Fibroblast of lung (primary cell): ENCODE measurements around the gene FKBP15. TPM values are rescaled to one million over a fixed set of nuclear protein-coding genes. Genes with fewer than 3 reads are reported as not detected.
"Not testable (repeated sequence)": the region's sequence is repeated elsewhere in the genome, so short reads cannot be mapped to it uniquely, and the experiment has no call there.

Experiments used
- DNase-seq, 2 donors: peaks; one replicate each; pipeline versions ENCODE4 v3.0.0 to v3.0.0-alpha.2; 2010; ENCODE audit warnings: low read depth in 2 of 2
- H2AFZ ChIP-seq: 2 replicates; pipeline ENCODE4 v1.5.1; 2012; ENCODE audit warnings: low read length, control low read depth, inconsistent platforms
- H3K27ac ChIP-seq: 2 replicates; pipeline ENCODE4 v1.5.1; 2011; ENCODE audit warnings: low read length, control low read depth; ENCODE audit not compliant: insufficient read depth
- H3K27me3 ChIP-seq: 2 replicates; pipeline ENCODE4 v1.5.1; 2011; ENCODE audit warnings: mild to moderate bottlenecking, low read length; ENCODE audit not compliant: control insufficient read depth, insufficient read depth
- H3K36me3 ChIP-seq: 2 replicates; pipeline ENCODE4 v1.5.1; 2011; ENCODE audit warnings: low read length; ENCODE audit not compliant: control insufficient read depth, insufficient read depth
- H3K4me1 ChIP-seq: 2 replicates; pipeline ENCODE4 v1.5.1; 2011; ENCODE audit warnings: low read length; ENCODE audit not compliant: control insufficient read depth, insufficient read depth; ENCODE audit errors: extremely low read depth
- H3K4me2 ChIP-seq: 2 replicates; pipeline ENCODE4 v1.5.1; 2011; ENCODE audit warnings: low read length, control low read depth; ENCODE audit not compliant: insufficient read depth; ENCODE audit errors: extremely low read depth
- H3K4me3 ChIP-seq, 4 experiments: fragments of 200-600 bp in 1 of 4; sonication (generic) in 1 of 4; replicated peaks in 1 of 4; 2 replicates each; pipeline ENCODE4 v1.5.1; 2011 to 2016; ENCODE audit warnings: low read length in 4 of 4, low read depth in 3 of 4, mild to moderate bottlenecking in 3 of 4, control low read depth in 2 of 4, inconsistent platforms in 1 of 4, mixed read lengths in 1 of 4; ENCODE audit not compliant: insufficient read depth in 1 of 4; ENCODE audit errors: control extremely low read depth in 1 of 4
- H3K79me2 ChIP-seq: 2 replicates; pipeline ENCODE4 v1.5.1; 2012; ENCODE audit warnings: mild to moderate bottlenecking, low read length, inconsistent platforms; ENCODE audit not compliant: control insufficient read depth, insufficient read depth
- H3K9ac ChIP-seq: 2 replicates; pipeline ENCODE4 v1.5.1; 2011; ENCODE audit warnings: mild to moderate bottlenecking, low read length, control low read depth; ENCODE audit not compliant: insufficient read depth
- H3K9me3 ChIP-seq: 2 replicates; pipeline ENCODE4 v1.5.1; 2012; ENCODE audit warnings: low read depth, low read length; ENCODE audit not compliant: control insufficient read depth, insufficient read depth
- H4K20me1 ChIP-seq: 2 replicates; pipeline ENCODE4 v1.5.1; 2011; ENCODE audit warnings: low read length; ENCODE audit not compliant: control insufficient read depth, insufficient read depth; ENCODE audit errors: extremely low read depth
- CTCF ChIP-seq, 2 donors: IDR thresholded peaks in 1 of 2; conservative IDR thresholded peaks in 1 of 2; 1 replicate in 1 of 2; 2 replicates in 1 of 2; pipeline ENCODE4 v1.5.1; 2011 to 2012; ENCODE audit warnings: low read length in 2 of 2, control low read depth in 1 of 2, inconsistent platforms in 1 of 2, low read depth in 1 of 2, mild to moderate bottlenecking in 1 of 2
- EZH2 ChIP-seq: IDR thresholded peaks from 2 replicates; pipeline ENCODE4 v1.5.1; 2012; ENCODE audit warnings: low read length, control low read depth, mild to moderate bottlenecking; ENCODE audit errors: missing control alignments
- polyA plus RNA-seq, 2 donors: library from polyadenylated mRNA; depleted of rRNA in 1 of 2; stranded (reverse) in 1 of 2; unstranded in 1 of 2; fragments of >200 nt; gene quantifications; 2 replicates each; pipeline ENCODE4 v1.2.1, GENCODE V29; 2011 to 2012; ENCODE audit warnings: missing spikeins in 1 of 2
- total RNA-seq: library from RNA; depleted of rRNA; stranded (reverse); fragments of >200 nt; gene quantifications from 2 replicates; pipeline ENCODE4 v1.2.1, GENCODE V29; 2014

The FKBP15 gene
- total and polyA plus RNA-seq, 2 donors (not counting 1 experiment from before 2014, with no cell fraction given) = 21.0 to 25.3 TPM

GRCh38 chr9:113148372-113148705 lies 72.7 kb downstream of the FKBP15 start:
- no peak overlapping the region for H3K4me2 ChIP-seq
- H3K4me3 ChIP-seq = no peak overlapping the region
- H3K4me1 ChIP-seq = peaks cover 5% of the 10 kb centered on the region
- H3K79me2 ChIP-seq = no peaks in the 10 kb centered on the region
- no peak overlapping the region for H2AFZ ChIP-seq
- no peaks in the 10 kb centered on the region for H3K9me3 ChIP-seq
- no peaks in the 10 kb centered on the region for H4K20me1 ChIP-seq
- H3K9ac ChIP-seq = no peak overlapping the region
- no peaks in the 10 kb centered on the region for H3K36me3 ChIP-seq
- peaks cover 5% of the 10 kb centered on the region for H3K27me3 ChIP-seq
- TF ChIP-seq EZH2 (no peak), CTCF (conservative IDR thresholded peaks at IDR 0.05 in 1 of 2, IDR thresholded peaks at IDR 0.05 in 1 of 2; ENCODE audit: low read depth in 1 of 2, low read length in 2 of 2) (no peak)
- DNase-seq = no peak
- H3K27ac ChIP-seq = no peak overlapping the region

- no peaks in the 10 kb centered on the region for H3K9me3 ChIP-seq
- H3K4me3 ChIP-seq = no peak overlapping the region
- no peaks in the 10 kb centered on the region for H3K79me2 ChIP-seq
- no peaks in the 10 kb centered on the region for H3K36me3 ChIP-seq
- no peak overlapping the region for H3K27ac ChIP-seq
- H3K4me2 ChIP-seq = no peak overlapping the region
- TF ChIP-seq EZH2 (no peak), CTCF (conservative IDR thresholded peaks at IDR 0.05 in 1 of 2, IDR thresholded peaks at IDR 0.05 in 1 of 2; ENCODE audit: low read depth in 1 of 2, low read length in 2 of 2) (no peak)
- no peak for DNase-seq
- no peak overlapping the region for H2AFZ ChIP-seq
- H3K27me3 ChIP-seq = peaks cover 8% of the 10 kb centered on the region
- H3K4me1 ChIP-seq = no peaks in the 10 kb centered on the region
- no peaks in the 10 kb centered on the region for H4K20me1 ChIP-seq
- H3K9ac ChIP-seq = no peak overlapping the region
Observed at GRCh38 chr9:113143432-113144227, 77.4 kb downstream of the FKBP15 start.

- not testable (repeated sequence) for H4K20me1 ChIP-seq, DNase-seq, H2AFZ ChIP-seq, H3K79me2 ChIP-seq, H3K36me3 ChIP-seq, H3K9ac ChIP-seq, H3K4me1 ChIP-seq, H3K9me3 ChIP-seq, H3K4me3 ChIP-seq, H3K27ac ChIP-seq, H3K4me2 ChIP-seq
- peaks cover 11% of the 10 kb centered on the region for H3K27me3 ChIP-seq
Observed at GRCh38 chr9:113140896-113141295, 80.2 kb downstream of the FKBP15 start.
